Right atrium auricular region (tissue), 2 donors: ENCODE data around the gene WWOX. TPM values are rescaled to one million over a fixed set of nuclear protein-coding genes. Genes with fewer than 3 reads are reported as not detected.

Experiments
- DNase-seq: peaks from one replicate; pipeline ENCODE4 v3.0.0-alpha.2; 2019; ENCODE audit warnings: low spot score
- H3K27ac ChIP-seq, 2 donors: fragments of 200-600 bp; sonication (generic); 1 replicate in 1 of 2; 2 replicates in 1 of 2; pipeline ENCODE4 v1.5.1; 2016 to 2019
- H3K27me3 ChIP-seq, 2 donors: fragments of 200-600 bp; sonication (generic); one replicate each; pipeline versions ENCODE4 v1.5.1 to v1.6.0; 2017 to 2019
- H3K36me3 ChIP-seq: fragments of 200-600 bp; sonication (generic); one replicate; pipeline ENCODE4 v1.5.1; 2016
- H3K4me1 ChIP-seq, 2 donors: fragments of 200-600 bp; sonication (generic); one replicate each; pipeline versions ENCODE4 v1.5.1 to v1.6.0; 2017 to 2019
- H3K4me3 ChIP-seq, 2 donors: fragments of 200-600 bp; sonication (generic); 1 replicate in 1 of 2; 2 replicates in 1 of 2; pipeline ENCODE4 v1.5.1; 2017 to 2019; ENCODE audit warnings: mild to moderate bottlenecking in 1 of 2, moderate library complexity in 1 of 2
- H3K9me3 ChIP-seq, 2 donors: fragments of 200-600 bp; sonication (generic); one replicate each; pipeline ENCODE4 v1.5.1; 2019
- total RNA-seq, 2 donors: library from RNA; depleted of rRNA; stranded (reverse); fragments of >200 nt; gene quantifications; one replicate each; pipeline ENCODE4 v1.1.0, GENCODE V29; 2016
- TF ChIP-seq, protein P1 (sequence below), 2 donors: fragments of 200-600 bp; sonication (generic); IDR thresholded peaks; one replicate each; pipeline ENCODE4 v1.5.1; 2019; ENCODE audit warnings: antibody characterized with exemption in 2 of 2

The WWOX gene
- total RNA-seq, 2 donors from 2014 or later: 14.8 to 20.8 TPM

GRCh38 chr16:78484509-78485058 lies 385.1 kb downstream of the WWOX start:
- no peaks in the 10 kb centered on the region for H3K9me3 ChIP-seq
- H3K4me1 ChIP-seq: no peaks in the 10 kb centered on the region
- H3K36me3 ChIP-seq: no peaks in the 10 kb centered on the region
- H3K27me3 ChIP-seq: no peaks in the 10 kb centered on the region
- TF ChIP-seq, protein P1, sequence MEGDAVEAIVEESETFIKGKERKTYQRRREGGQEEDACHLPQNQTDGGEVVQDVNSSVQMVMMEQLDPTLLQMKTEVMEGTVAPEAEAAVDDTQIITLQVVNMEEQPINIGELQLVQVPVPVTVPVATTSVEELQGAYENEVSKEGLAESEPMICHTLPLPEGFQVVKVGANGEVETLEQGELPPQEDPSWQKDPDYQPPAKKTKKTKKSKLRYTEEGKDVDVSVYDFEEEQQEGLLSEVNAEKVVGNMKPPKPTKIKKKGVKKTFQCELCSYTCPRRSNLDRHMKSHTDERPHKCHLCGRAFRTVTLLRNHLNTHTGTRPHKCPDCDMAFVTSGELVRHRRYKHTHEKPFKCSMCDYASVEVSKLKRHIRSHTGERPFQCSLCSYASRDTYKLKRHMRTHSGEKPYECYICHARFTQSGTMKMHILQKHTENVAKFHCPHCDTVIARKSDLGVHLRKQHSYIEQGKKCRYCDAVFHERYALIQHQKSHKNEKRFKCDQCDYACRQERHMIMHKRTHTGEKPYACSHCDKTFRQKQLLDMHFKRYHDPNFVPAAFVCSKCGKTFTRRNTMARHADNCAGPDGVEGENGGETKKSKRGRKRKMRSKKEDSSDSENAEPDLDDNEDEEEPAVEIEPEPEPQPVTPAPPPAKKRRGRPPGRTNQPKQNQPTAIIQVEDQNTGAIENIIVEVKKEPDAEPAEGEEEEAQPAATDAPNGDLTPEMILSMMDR (IDR thresholded peaks at IDR 0.05): no peak
- no peak for DNase-seq
- H3K27ac ChIP-seq: no peak overlapping the region
- no peak overlapping the region for H3K4me3 ChIP-seq

DNA sequence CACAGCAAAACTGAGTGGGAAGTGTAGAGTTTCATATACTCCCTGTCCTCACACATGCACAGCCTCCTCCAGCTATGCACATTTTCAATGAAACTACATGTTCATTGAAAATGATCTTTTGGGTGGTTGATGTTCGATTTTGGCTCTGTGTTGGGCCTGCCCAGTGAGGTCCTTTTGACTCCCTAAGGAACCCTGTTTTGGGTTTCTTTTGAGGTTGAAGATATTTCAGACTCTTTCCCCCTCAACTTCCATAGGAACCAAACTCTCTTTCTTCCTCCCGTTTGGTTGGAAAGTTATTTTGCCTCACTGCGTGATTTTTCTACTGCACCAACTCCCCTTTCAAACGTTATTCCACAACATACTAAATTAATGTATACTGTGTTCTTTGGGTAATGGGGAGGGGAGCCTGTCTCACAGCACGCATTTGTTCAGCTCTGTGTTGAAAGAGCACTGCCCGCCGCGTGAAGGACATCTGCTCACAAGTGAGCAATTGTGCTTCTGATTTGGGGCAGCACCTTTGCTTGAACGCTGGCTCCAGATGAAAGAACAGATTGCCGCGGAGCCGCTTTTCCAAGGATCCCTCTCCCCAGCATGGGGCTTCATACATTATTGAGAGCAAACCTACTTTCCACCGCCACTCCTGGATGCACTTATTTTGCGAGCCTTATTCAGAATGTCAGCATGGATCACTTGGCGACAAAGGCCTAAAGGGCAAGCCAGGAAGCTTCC lies 385.9 kb downstream of the WWOX start:
- TF ChIP-seq, protein P1 (IDR thresholded peaks at IDR 0.05): no peak
- Histone ChIP-seq H3K4me1 (no peaks in the 10 kb centered on the region), H3K36me3 (no peaks in the 10 kb centered on the region), H3K9me3 (no peaks in the 10 kb centered on the region), H3K27me3 (no peaks in the 10 kb centered on the region), H3K4me3 (no peak overlapping the region), H3K27ac (no peak overlapping the region)
- no peak for DNase-seq

DNA sequence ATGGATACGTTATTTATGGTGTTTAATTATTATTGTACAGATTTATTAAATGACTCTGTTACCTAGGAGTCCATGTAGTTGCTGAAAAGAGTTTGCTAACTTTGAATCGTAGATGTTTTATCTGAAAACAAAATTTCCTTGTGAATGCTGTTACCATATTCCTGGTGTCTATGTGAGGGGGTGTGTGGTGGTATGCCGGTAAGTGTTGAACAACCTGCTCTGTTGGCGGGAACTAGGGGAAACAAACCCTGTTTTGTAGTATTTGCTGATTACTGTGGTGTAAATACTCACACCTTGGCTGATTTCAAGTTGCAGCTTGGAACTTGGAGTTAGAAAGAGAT lies 386.4 kb downstream of the WWOX start:
- no peak overlapping the region for H3K4me3 ChIP-seq
- H3K36me3 ChIP-seq: no peaks in the 10 kb centered on the region
- DNase-seq: no peak
- no peaks in the 10 kb centered on the region for H3K9me3 ChIP-seq
- H3K27ac ChIP-seq: no peak overlapping the region
- no peaks in the 10 kb centered on the region for H3K4me1 ChIP-seq
- no peaks in the 10 kb centered on the region for H3K27me3 ChIP-seq
- TF ChIP-seq, protein P1 (IDR thresholded peaks at IDR 0.05): no peak

- H3K4me3 ChIP-seq: no peak overlapping the region
- H3K27me3 ChIP-seq: no peaks in the 10 kb centered on the region
- no peaks in the 10 kb centered on the region for H3K36me3 ChIP-seq
- TF ChIP-seq, protein P1 (IDR thresholded peaks at IDR 0.05): no peak
- no peak overlapping the region for H3K27ac ChIP-seq
- DNase-seq: no peak
- no peaks in the 10 kb centered on the region for H3K9me3 ChIP-seq
- H3K4me1 ChIP-seq: no peaks in the 10 kb centered on the region
These were observed 388.0 kb downstream of the WWOX start for GRCh38 chr16:78487471-78487870.

DNA sequence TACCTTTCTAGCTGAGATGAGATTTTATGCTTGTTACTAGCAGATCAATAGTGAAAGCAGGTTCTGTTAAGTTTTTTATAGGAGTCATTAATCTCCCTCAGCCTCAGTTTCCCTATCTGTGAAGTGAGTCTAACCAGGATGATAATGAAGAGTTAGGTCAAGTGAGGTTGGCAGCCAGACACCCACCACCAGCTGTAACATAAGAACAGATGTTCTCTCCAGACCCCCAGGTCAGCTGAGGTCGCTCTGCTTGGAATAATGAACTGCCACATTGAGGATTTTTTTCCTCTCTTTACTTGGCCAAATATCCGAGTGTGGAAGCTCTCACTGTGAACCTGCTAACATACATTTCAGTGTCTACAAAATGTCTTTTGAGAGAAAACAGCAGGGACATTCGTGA lies 389.6 kb downstream of the WWOX start:
- DNase-seq: no peak
- Histone ChIP-seq H3K9me3 (no peaks in the 10 kb centered on the region), H3K27me3 (no peaks in the 10 kb centered on the region), H3K27ac (no peak overlapping the region), H3K36me3 (no peaks in the 10 kb centered on the region), H3K4me3 (no peak overlapping the region), H3K4me1 (no peaks in the 10 kb centered on the region)
- TF ChIP-seq, protein P1 (IDR thresholded peaks at IDR 0.05): no peak

- H3K9me3 ChIP-seq: no peaks in the 10 kb centered on the region
- TF ChIP-seq, protein P1 (IDR thresholded peaks at IDR 0.05): no peak
- H3K36me3 ChIP-seq: no peaks in the 10 kb centered on the region
- no peaks in the 10 kb centered on the region for H3K27me3 ChIP-seq
- no peak overlapping the region for H3K4me3 ChIP-seq
- H3K4me1 ChIP-seq: no peaks in the 10 kb centered on the region
- no peak for DNase-seq
- no peak overlapping the region for H3K27ac ChIP-seq
These were observed 390.2 kb downstream of the WWOX start for GRCh38 chr16:78489631-78490030.
